Liver (tissue), 9 donors: Measurements from ENCODE around the gene KIF17. TPM values are rescaled to one million over a fixed set of nuclear protein-coding genes. Genes with fewer than 3 reads are reported as not detected.

Source experiments
- DNase-seq: peaks from one replicate; pipeline ENCODE4 v3.0.0-alpha.2; 2017; ENCODE audit warnings: low spot score
- H3K27ac ChIP-seq, 2 donors: one replicate each; pipeline ENCODE4 v1.7.0; 2013; ENCODE audit warnings: inconsistent platforms in 2 of 2, low read length in 2 of 2, control low read depth in 1 of 2, low read depth in 1 of 2, mild to moderate bottlenecking in 1 of 2
- H3K27me3 ChIP-seq, 4 donors: one replicate each; pipeline versions ENCODE4 v1.6.1 to v1.7.0; 2013; ENCODE audit warnings: low read length in 3 of 4, inconsistent platforms in 1 of 4, mild to moderate bottlenecking in 1 of 4, moderate library complexity in 1 of 4; ENCODE audit not compliant: control insufficient read depth in 4 of 4, insufficient read depth in 4 of 4
- H3K36me3 ChIP-seq, 4 donors: one replicate each; pipeline versions ENCODE4 v1.6.1 to v1.7.0; 2013; ENCODE audit warnings: low read length in 3 of 4, mild to moderate bottlenecking in 3 of 4, low read depth in 1 of 4, moderate library complexity in 1 of 4; ENCODE audit not compliant: control insufficient read depth in 4 of 4, insufficient read depth in 3 of 4
- H3K4me1 ChIP-seq, 4 donors: one replicate each; pipeline versions ENCODE4 v1.6.1 to v1.7.0; 2013; ENCODE audit warnings: low read length in 3 of 4, mild to moderate bottlenecking in 3 of 4, moderate library complexity in 1 of 4; ENCODE audit not compliant: control insufficient read depth in 4 of 4, insufficient read depth in 4 of 4
- H3K4me3 ChIP-seq, 3 donors: one replicate each; pipeline versions ENCODE4 v1.6.1 to v1.7.0; 2013; ENCODE audit warnings: low read length in 3 of 3, control low read depth in 1 of 3, low read depth in 1 of 3, mild to moderate bottlenecking in 1 of 3
- H3K9ac ChIP-seq, 2 donors: one replicate each; pipeline ENCODE4 v1.7.0; 2013; ENCODE audit warnings: low read length in 2 of 2, mild to moderate bottlenecking in 2 of 2, moderate library complexity in 2 of 2, control low read depth in 1 of 2, low read depth in 1 of 2
- H3K9me3 ChIP-seq, 4 donors: one replicate each; pipeline versions ENCODE4 v1.6.1 to v1.7.0; 2013; ENCODE audit warnings: low read length in 3 of 4; ENCODE audit not compliant: control insufficient read depth in 4 of 4
- FOXA2 ChIP-seq: IDR thresholded peaks from 2 replicates; pipeline ENCODE4 v1.6.1; 2016; ENCODE audit warnings: antibody characterized with exemption
- GABPA ChIP-seq, 2 donors: IDR thresholded peaks in 1 of 2; conservative IDR thresholded peaks in 1 of 2; 2 replicates each; pipeline ENCODE4 v1.6.1; 2016; ENCODE audit warnings: antibody characterized with exemption in 2 of 2, mild to moderate bottlenecking in 1 of 2, moderate library complexity in 1 of 2
- HNF4G ChIP-seq: IDR thresholded peaks from 2 replicates; pipeline ENCODE4 v1.6.1; 2016; ENCODE audit warnings: antibody characterized with exemption
- JUND ChIP-seq, 2 donors: IDR thresholded peaks; 2 replicates each; pipeline ENCODE4 v1.6.1; 2016; ENCODE audit warnings: antibody characterized with exemption in 2 of 2
- NR2F2 ChIP-seq: IDR thresholded peaks from 2 replicates; pipeline ENCODE4 v1.6.1; 2016; ENCODE audit warnings: antibody characterized with exemption
- RAD21 ChIP-seq, 2 donors: IDR thresholded peaks; 2 replicates each; pipeline ENCODE4 v1.6.1; 2016; ENCODE audit warnings: antibody characterized with exemption in 2 of 2, mild to moderate bottlenecking in 2 of 2
- RXRA ChIP-seq, 2 donors: IDR thresholded peaks; 2 replicates each; pipeline ENCODE4 v1.6.1; 2017 to 2018; ENCODE audit warnings: antibody characterized with exemption in 2 of 2, mild to moderate bottlenecking in 1 of 2
- SP1 ChIP-seq: IDR thresholded peaks from 2 replicates; pipeline ENCODE4 v1.6.1; 2018; ENCODE audit warnings: antibody characterized with exemption, mild to moderate bottlenecking
- TAF1 ChIP-seq: conservative IDR thresholded peaks from 2 replicates; pipeline ENCODE4 v1.6.1; 2016; ENCODE audit warnings: antibody characterized with exemption, mild to moderate bottlenecking
- YY1 ChIP-seq: IDR thresholded peaks from 2 replicates; pipeline ENCODE4 v1.6.1; 2016; ENCODE audit warnings: antibody characterized with exemption, mild to moderate bottlenecking
- WGBS: extraction: QIAGEN DNeasy Blood & Tissue Kit; methylation state at CpG from one replicate; pipeline ENCODE4 v1.1.7; 2013; 5-methylcytosine and 5-hydroxymethylcytosine counted together
- polyA plus RNA-seq, 2 donors: library from polyadenylated mRNA; stranded (reverse) in 1 of 2; unstranded in 1 of 2; fragments of 200-250 nt in 1 of 2; fragments of >200 nt in 1 of 2; fragmentation: Nextera tagmentation in 1 of 2; extraction: Ambion mirVana in 1 of 2; gene quantifications; one replicate each; pipeline versions ENCODE4 v1.2.1 to v1.2.3, GENCODE V29; 2013 to 2015
- total RNA-seq, 2 donors: library from RNA; depleted of rRNA; stranded (reverse); fragments of >200 nt; gene quantifications; one replicate each; pipeline ENCODE4 v1.2.3, GENCODE V29; 2014
- TF ChIP-seq, protein P1 (sequence below): IDR thresholded peaks from 2 replicates; pipeline ENCODE4 v1.6.1; 2016; ENCODE audit warnings: antibody characterized with exemption
- TF ChIP-seq, protein P2 (sequence below): IDR thresholded peaks from 2 replicates; pipeline ENCODE4 v1.6.1; 2016; ENCODE audit warnings: antibody characterized with exemption
- TF ChIP-seq, protein P3 (sequence below): fragments of 150-350 bp; IDR thresholded peaks from 2 replicates; pipeline ENCODE4 v1.5.1; 2017; ENCODE audit warnings: improper control_type of control experiment, low read depth, low read length; ENCODE audit not compliant: missing input control
- TF ChIP-seq, protein P4 (sequence below): IDR thresholded peaks from 2 replicates; pipeline ENCODE4 v1.6.1; 2016; ENCODE audit warnings: antibody characterized with exemption
- donor health status: healthy.
- donor health status: healthy.
- donor health status: healthy.
- donor health status: healthy.
- donor health status: healthy.

The KIF17 gene
- total and polyA plus RNA-seq, 4 donors = 1.0 to 2.7 (median 2.0) TPM

DNA sequence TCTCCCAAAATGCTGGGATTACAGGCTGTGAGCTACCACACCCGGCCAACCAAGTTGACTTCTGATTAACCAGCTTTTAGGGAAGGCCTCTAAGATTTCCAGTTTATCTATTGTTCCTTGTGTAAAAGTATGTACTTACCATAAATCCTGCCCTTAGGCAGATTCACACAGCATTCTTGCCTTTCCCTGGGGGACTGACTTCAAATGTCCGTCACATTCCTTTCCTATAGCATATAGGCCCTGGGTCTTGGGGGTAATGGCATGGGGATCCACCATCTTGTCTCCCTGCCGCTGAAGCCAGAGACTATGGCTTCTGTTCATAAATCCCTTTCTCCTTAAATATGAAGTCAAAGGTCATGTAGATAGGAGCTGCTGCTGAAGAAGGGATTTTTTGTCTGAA is 85.4 kb downstream of the KIF17 start:
- H3K9me3 ChIP-seq = no peaks in the 10 kb centered on the region
- no peak for DNase-seq
- no peaks in the 10 kb centered on the region for H3K27me3 ChIP-seq

DNA sequence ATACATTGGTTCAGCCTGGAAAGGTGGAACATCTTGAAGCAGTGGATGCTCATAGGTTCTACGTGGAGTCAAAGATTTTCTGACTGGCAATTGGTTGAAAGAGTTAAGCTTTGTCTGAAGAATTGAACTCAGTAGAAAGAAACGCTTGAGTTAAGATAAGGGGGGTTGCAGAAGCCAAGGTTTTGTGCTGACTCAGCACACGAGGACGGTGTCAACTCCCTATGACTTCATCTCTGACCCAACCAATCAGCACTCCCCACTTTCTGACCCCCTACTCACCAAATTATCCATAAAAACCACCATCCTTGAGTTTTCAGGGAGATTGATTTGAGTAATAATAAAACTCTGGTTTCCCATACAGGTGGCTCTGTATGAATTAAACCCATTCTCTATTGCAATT is 87.1 kb downstream of the KIF17 start:
- Histone ChIP-seq H3K4me3 (no peak overlapping the region), H3K9me3 (no peaks in the 10 kb centered on the region), H3K4me1 (peaks cover 9 to 18% (median 15%) of the 10 kb centered on the region in 4 donors), H3K27me3 (no peaks in the 10 kb centered on the region), H3K27ac (no peak overlapping the region), H3K9ac (no peak overlapping the region), H3K36me3 (no peaks in the 10 kb centered on the region)
- no peak for DNase-seq
- 37% methylated on average over 4 of the region's 4 CpGs for WGBS
- no peak for TF ChIP-seq JUND (IDR thresholded peaks at IDR 0.05)
- TF ChIP-seq RAD21 (IDR thresholded peaks at IDR 0.05) = no peak
- no peak for TF ChIP-seq GABPA (IDR thresholded peaks at IDR 0.05 in 1 of 2, conservative IDR thresholded peaks at IDR 0.05 in 1 of 2)
- TF ChIP-seq SP1 = no peak
- TF ChIP-seq, protein P1, sequence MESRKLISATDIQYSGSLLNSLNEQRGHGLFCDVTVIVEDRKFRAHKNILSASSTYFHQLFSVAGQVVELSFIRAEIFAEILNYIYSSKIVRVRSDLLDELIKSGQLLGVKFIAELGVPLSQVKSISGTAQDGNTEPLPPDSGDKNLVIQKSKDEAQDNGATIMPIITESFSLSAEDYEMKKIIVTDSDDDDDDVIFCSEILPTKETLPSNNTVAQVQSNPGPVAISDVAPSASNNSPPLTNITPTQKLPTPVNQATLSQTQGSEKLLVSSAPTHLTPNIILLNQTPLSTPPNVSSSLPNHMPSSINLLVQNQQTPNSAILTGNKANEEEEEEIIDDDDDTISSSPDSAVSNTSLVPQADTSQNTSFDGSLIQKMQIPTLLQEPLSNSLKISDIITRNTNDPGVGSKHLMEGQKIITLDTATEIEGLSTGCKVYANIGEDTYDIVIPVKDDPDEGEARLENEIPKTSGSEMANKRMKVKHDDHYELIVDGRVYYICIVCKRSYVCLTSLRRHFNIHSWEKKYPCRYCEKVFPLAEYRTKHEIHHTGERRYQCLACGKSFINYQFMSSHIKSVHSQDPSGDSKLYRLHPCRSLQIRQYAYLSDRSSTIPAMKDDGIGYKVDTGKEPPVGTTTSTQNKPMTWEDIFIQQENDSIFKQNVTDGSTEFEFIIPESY = no peak
- no peak for TF ChIP-seq YY1
- no peak for TF ChIP-seq NR2F2
- TF ChIP-seq, protein P2, sequence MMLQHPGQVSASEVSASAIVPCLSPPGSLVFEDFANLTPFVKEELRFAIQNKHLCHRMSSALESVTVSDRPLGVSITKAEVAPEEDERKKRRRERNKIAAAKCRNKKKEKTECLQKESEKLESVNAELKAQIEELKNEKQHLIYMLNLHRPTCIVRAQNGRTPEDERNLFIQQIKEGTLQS = no peak
- TF ChIP-seq FOXA2 = no peak
- TF ChIP-seq RXRA (IDR thresholded peaks at IDR 0.05) = no peak
- TF ChIP-seq HNF4G = no peak

More for the DNA sequence above, 85.4 kb downstream of the KIF17 start:
- peaks cover 9 to 18% (median 15%) of the 10 kb centered on the region in 4 donors for H3K4me1 ChIP-seq
- no peak overlapping the region for H3K27ac ChIP-seq
- TF ChIP-seq HNF4G (no peak), RAD21 (IDR thresholded peaks at IDR 0.05) (no peak)
- TF ChIP-seq, protein P2 = no peak
- no peak overlapping the region for H3K9ac ChIP-seq
- peaks cover 0 to 4% (median 2%) of the 10 kb centered on the region in 4 donors for H3K36me3 ChIP-seq
- no peak overlapping the region for H3K4me3 ChIP-seq
- WGBS = 95% methylated on average over 3 of the region's 3 CpGs

DNA sequence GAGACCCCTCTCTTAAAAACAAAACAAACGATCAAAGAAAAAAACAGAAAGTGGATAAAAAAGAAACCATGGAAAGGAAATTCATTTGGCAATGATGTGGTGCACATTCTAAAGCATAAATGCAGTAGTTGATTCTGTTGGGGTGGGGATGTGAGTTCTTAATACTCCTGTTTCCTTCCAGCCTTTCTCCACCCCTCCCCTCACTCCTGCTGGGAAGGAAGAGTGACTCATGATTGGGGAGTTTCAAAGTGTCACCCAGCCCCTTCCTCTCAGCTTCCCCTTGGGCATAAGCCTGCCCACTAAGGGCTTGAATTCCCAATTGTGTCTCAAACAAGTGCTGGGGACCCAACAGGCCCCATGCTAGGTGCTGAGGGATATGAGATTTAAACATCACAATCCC is 91.3 kb downstream of the KIF17 start:
- Histone ChIP-seq H3K9me3 (no peaks in the 10 kb centered on the region), H3K4me1 (no peaks in the 10 kb centered on the region), H3K27me3 (no peaks in the 10 kb centered on the region), H3K4me3 (no peak overlapping the region), H3K27ac (no peak overlapping the region), H3K9ac (no peak overlapping the region), H3K36me3 (no peaks in the 10 kb centered on the region)
- WGBS = 88% methylated on average over 1 of the region's 1 CpG
- TF ChIP-seq TAF1 = no peak
- TF ChIP-seq, protein P3, sequence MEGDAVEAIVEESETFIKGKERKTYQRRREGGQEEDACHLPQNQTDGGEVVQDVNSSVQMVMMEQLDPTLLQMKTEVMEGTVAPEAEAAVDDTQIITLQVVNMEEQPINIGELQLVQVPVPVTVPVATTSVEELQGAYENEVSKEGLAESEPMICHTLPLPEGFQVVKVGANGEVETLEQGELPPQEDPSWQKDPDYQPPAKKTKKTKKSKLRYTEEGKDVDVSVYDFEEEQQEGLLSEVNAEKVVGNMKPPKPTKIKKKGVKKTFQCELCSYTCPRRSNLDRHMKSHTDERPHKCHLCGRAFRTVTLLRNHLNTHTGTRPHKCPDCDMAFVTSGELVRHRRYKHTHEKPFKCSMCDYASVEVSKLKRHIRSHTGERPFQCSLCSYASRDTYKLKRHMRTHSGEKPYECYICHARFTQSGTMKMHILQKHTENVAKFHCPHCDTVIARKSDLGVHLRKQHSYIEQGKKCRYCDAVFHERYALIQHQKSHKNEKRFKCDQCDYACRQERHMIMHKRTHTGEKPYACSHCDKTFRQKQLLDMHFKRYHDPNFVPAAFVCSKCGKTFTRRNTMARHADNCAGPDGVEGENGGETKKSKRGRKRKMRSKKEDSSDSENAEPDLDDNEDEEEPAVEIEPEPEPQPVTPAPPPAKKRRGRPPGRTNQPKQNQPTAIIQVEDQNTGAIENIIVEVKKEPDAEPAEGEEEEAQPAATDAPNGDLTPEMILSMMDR = no peak
- TF ChIP-seq, protein P4, sequence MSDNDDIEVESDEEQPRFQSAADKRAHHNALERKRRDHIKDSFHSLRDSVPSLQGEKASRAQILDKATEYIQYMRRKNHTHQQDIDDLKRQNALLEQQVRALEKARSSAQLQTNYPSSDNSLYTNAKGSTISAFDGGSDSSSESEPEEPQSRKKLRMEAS = no peak
- TF ChIP-seq, protein P2 = no peak
- no peak for TF ChIP-seq RXRA (IDR thresholded peaks at IDR 0.05)
- no peak for TF ChIP-seq JUND (IDR thresholded peaks at IDR 0.05)
- DNase-seq = no peak
